Lung (tissue), 12 donors: ENCODE measurements around the gene CEBPE. TPM values are rescaled to one million over a fixed set of nuclear protein-coding genes. Genes with fewer than 3 reads are reported as not detected.
A peak's percentile ranks its signal among the peaks of the same experiment; 100 is the strongest.
"Not testable (repeated sequence)": the region's sequence is repeated elsewhere in the genome, so short reads cannot be mapped to it uniquely, and the experiment has no call there.

Source experiments
- ATAC-seq: fragments of 200-7000 bp; cut with Tn5 transposase; one replicate; pipeline ENCODE4 v1.9.1; 2020; ENCODE audit warnings: moderate number of reproducible peaks; ENCODE audit not compliant: insufficient read depth, low FRiP score
- DNase-seq, 3 donors: peaks; one replicate each; pipeline ENCODE4 v3.0.0-alpha.2; 2013 to 2017
- H3K27ac ChIP-seq, 2 donors: one replicate each; pipeline ENCODE4 v1.5.1; 2013; ENCODE audit warnings: mild to moderate bottlenecking in 2 of 2, moderate library complexity in 2 of 2, control low read depth in 1 of 2, inconsistent platforms in 1 of 2, low read depth in 1 of 2, low read length in 1 of 2
- H3K27me3 ChIP-seq, 3 donors: one replicate each; pipeline ENCODE4 v1.5.1; 2013; ENCODE audit warnings: low read length in 2 of 3; ENCODE audit not compliant: control insufficient read depth in 3 of 3, insufficient read depth in 3 of 3
- H3K36me3 ChIP-seq, 4 donors: one replicate each; pipeline ENCODE4 v1.5.1; 2013; ENCODE audit warnings: low read length in 4 of 4, mild to moderate bottlenecking in 1 of 4, moderate library complexity in 1 of 4; ENCODE audit not compliant: control insufficient read depth in 4 of 4, insufficient read depth in 4 of 4
- H3K4me1 ChIP-seq, 5 donors: one replicate each; pipeline ENCODE4 v1.5.1; 2013; ENCODE audit warnings: low read length in 5 of 5, mild to moderate bottlenecking in 2 of 5, moderate library complexity in 1 of 5; ENCODE audit not compliant: control insufficient read depth in 5 of 5, insufficient read depth in 5 of 5
- H3K4me3 ChIP-seq: one replicate; pipeline ENCODE4 v1.5.1; 2013; ENCODE audit warnings: mild to moderate bottlenecking, control low read depth, moderate library complexity
- H3K9ac ChIP-seq, 2 donors: one replicate each; pipeline ENCODE4 v1.5.1; 2013; ENCODE audit warnings: low read length in 2 of 2, control low read depth in 1 of 2; ENCODE audit not compliant: insufficient read depth in 1 of 2
- H3K9me3 ChIP-seq, 4 donors: one replicate each; pipeline ENCODE4 v1.5.1; 2013; ENCODE audit warnings: low read length in 3 of 4, mild to moderate bottlenecking in 1 of 4, moderate library complexity in 1 of 4; ENCODE audit not compliant: control insufficient read depth in 4 of 4, insufficient read depth in 3 of 4
- WGBS, 2 donors: extraction: QIAGEN DNeasy Blood & Tissue Kit; methylation state at CpG; one replicate each; pipeline ENCODE4 v1.1.7; 2013; 5-methylcytosine and 5-hydroxymethylcytosine counted together
- polyA plus RNA-seq, 2 donors: library from polyadenylated mRNA; stranded (reverse); fragments of 200-250 nt; gene quantifications; one replicate each; pipeline ENCODE4 v1.2.1, GENCODE V29; 2013
- total RNA-seq, 2 donors: library from RNA; depleted of rRNA in 1 of 2; stranded (reverse); fragments of >200 nt in 1 of 2; gene quantifications; one replicate each; pipeline ENCODE4 v1.2.1, GENCODE V29; 2014 to 2021
- TF ChIP-seq, protein P1 (sequence below): IDR thresholded peaks from 2 replicates; pipeline ENCODE4 v1.5.1; 2012; ENCODE audit warnings: mild to moderate bottlenecking; ENCODE audit errors: control extremely low read depth, extremely low read depth
- donor health status: control.
- donor health status: control.
- donor health status: Bipolar disorder and iron deficiency.
- donor health status: healthy.
- donor health status: DM: yes; HTN: yes; CAD: no.

CEBPE gene
- total and polyA plus RNA-seq, 4 donors: 0.16 to 3.5 (median 0.67) TPM; not detected in 1

DNA sequence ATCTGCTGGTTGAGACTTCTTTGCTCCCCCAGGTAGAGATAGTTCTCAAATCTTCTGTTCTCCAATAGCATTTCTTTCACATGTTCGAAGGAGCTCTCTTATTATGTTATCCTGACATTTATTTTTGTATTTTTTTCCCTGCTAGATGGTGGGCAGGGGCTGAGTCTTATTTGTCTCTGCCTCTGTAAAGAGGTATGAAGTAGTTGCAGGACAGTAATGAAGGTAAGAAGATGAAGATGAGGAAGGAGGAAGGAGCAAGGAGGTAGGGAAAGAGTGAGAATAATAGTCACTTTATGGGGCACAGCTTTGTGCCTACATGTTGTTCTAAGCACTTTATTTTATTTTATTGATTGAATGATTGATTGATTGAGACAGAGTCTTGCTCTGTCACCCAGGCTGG lies 9.3 kb downstream of the CEBPE start:
- Histone ChIP-seq H3K27me3 (peaks cover 0 to 3% (median 0%) of the 10 kb centered on the region in 3 donors), H3K27ac (no peak overlapping the region), H3K4me1 (peaks cover 0 to 27% (median 8%) of the 10 kb centered on the region in 5 donors), H3K9ac (no peak overlapping the region), H3K4me3 (no peak overlapping the region), H3K36me3 (no peaks in the 10 kb centered on the region), H3K9me3 (no peaks in the 10 kb centered on the region)
- WGBS, 2 donors: 88 to 98% methylated on average over 1 of the region's 1 CpG
- DNase-seq: no peak
- no peak for ATAC-seq
- TF ChIP-seq, protein P1, sequence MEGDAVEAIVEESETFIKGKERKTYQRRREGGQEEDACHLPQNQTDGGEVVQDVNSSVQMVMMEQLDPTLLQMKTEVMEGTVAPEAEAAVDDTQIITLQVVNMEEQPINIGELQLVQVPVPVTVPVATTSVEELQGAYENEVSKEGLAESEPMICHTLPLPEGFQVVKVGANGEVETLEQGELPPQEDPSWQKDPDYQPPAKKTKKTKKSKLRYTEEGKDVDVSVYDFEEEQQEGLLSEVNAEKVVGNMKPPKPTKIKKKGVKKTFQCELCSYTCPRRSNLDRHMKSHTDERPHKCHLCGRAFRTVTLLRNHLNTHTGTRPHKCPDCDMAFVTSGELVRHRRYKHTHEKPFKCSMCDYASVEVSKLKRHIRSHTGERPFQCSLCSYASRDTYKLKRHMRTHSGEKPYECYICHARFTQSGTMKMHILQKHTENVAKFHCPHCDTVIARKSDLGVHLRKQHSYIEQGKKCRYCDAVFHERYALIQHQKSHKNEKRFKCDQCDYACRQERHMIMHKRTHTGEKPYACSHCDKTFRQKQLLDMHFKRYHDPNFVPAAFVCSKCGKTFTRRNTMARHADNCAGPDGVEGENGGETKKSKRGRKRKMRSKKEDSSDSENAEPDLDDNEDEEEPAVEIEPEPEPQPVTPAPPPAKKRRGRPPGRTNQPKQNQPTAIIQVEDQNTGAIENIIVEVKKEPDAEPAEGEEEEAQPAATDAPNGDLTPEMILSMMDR: no peak

DNA sequence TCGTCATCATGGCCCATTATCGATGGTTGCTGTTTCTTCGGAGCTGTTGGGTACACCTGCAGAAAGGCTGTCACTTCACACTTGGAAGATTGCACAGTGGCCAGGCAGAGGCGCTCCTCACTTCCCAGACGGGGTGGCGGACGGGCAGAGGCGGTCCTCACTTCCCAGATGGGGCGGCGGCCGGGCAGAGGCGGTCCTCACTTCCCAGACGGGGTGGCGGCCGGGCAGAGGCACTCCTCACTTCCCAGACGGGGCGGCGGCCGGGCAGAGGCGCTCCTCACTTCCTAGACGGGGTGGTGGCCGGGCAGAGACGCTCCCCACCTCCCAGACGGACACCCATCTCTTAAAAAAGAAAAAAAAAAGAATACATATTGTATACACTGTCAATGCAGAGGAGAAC lies 10.9 kb downstream of the CEBPE start:
- H3K9ac ChIP-seq, H3K36me3 ChIP-seq, DNase-seq, H3K9me3 ChIP-seq, H3K4me3 ChIP-seq, H3K27ac ChIP-seq, H3K27me3 ChIP-seq, ATAC-seq: not testable (repeated sequence)
- 91% methylated on average over 23 to 24 of the region's 24 CpGs for WGBS, 2 donors
- H3K4me1 ChIP-seq: peaks cover 0 to 16% (median 1%) of the 10 kb centered on the region in 5 donors

DNA sequence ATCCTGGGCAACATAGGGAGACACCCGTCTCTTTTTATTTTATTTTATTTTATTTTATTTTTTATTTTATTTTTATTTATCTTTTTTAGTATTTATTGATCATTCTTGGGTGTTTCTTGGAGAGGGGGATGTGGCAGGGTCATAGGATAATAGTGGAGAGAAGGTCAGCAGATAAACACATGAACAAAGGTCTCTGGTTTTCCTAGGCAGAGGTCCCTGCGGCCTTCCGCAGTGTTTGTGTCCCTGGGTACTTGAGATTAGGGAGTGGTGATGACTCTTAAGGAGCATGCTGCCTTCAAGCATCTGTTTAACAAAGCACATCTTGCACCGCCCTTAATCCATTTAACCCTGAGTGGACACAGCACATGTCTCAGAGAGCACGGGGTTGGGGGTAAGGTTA lies 11.4 kb downstream of the CEBPE start:
- not testable (repeated sequence) for H3K27me3 ChIP-seq, H3K4me3 ChIP-seq, H3K36me3 ChIP-seq, H3K9me3 ChIP-seq, ATAC-seq, DNase-seq, H3K27ac ChIP-seq, H3K9ac ChIP-seq
- H3K4me1 ChIP-seq: peaks cover 0 to 10% (median 1%) of the 10 kb centered on the region in 5 donors
- 92 to 93% methylated on average over 2 to 3 of the region's 5 CpGs for WGBS, 2 donors

DNA sequence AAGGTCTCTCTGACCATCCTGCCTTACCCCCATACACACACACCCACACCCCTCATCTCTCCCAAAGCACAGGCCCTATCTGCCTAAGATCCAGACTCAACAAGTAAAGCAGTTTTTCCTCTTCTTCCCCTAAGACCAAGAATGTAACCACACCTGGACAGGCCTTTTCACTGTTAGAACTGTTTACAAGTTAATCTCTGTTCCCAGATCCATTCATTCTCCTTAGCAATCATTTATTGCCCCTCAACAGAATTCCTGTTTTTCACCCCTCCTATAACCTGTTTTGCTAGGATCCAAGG lies 12.4 kb downstream of the CEBPE start:
- Histone ChIP-seq H3K36me3 (no peaks in the 10 kb centered on the region), H3K4me1 (peaks cover 0 to 9% (median 0%) of the 10 kb centered on the region in 5 donors), H3K4me3 (no peak overlapping the region), H3K9ac (no peak overlapping the region), H3K27ac (peak overlapping the region in 1 of 2 donors; percentile 60), H3K9me3 (no peaks in the 10 kb centered on the region), H3K27me3 (peaks cover 0 to 3% (median 0%) of the 10 kb centered on the region in 3 donors)
- no peak for DNase-seq
- TF ChIP-seq, protein P1: no peak
- ATAC-seq: no peak

DNA sequence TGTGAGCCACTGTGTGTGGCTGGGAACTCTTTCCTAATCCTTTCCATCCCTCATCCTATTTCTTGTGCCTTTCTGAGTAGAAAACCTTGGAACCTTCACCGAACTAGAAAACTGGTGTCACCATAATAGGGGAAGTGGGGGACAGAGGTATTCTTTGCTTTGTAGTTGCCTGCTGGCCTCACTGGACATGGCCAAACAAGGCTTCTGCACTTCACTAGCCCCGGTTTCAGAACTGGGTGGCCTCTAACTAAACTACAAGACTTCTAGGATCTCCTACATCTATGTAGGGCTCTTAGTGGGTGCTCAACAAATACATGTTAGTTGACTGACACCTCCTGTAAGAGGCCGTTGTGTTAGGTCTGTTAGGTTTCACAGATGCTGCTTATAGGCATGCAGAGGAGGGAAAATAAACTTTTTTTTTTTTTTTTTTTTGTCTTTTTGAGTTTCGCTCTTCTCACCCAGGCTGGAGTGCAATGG lies 13.7 kb downstream of the CEBPE start:
- Histone ChIP-seq H3K4me3 (no peak overlapping the region), H3K9me3 (no peaks in the 10 kb centered on the region), H3K27me3 (peaks cover 0 to 3% (median 0%) of the 10 kb centered on the region in 3 donors), H3K4me1 (peaks cover 0 to 9% (median 0%) of the 10 kb centered on the region in 5 donors), H3K36me3 (no peaks in the 10 kb centered on the region), H3K27ac (no peak overlapping the region), H3K9ac (no peak overlapping the region)
- ATAC-seq: no peak
- WGBS, 2 donors: 72 to 88% methylated on average over 4 of the region's 4 CpGs
- no peak for DNase-seq
- TF ChIP-seq, protein P1: no peak
